Hepatocyte (in vitro differentiated cells): Measurements from ENCODE around the gene ALK. TPM values are rescaled to one million over a fixed set of nuclear protein-coding genes. Genes with fewer than 3 reads are reported as not detected.

Experiments used
- DNase-seq: peaks from one replicate; pipeline ENCODE4 v3.0.0-alpha.2; 2016; ENCODE audit warnings: low spot score
- H2AFZ ChIP-seq: fragments of 200-600 bp; sonication (generic); 2 replicates; pipeline ENCODE4 v1.6.0; 2016; ENCODE audit warnings: antibody characterized with exemption, mild to moderate bottlenecking
- H3K27ac ChIP-seq: fragments of 200-600 bp; sonication (generic); 2 replicates; pipeline ENCODE4 v1.5.1; 2016; ENCODE audit warnings: mild to moderate bottlenecking
- H3K27me3 ChIP-seq: fragments of 200-600 bp; sonication (generic); 2 replicates; pipeline ENCODE4 v1.6.1; 2016
- H3K36me3 ChIP-seq: fragments of 200-600 bp; sonication (generic); replicated peaks from 2 replicates; pipeline ENCODE4 v1.5.1; 2016; ENCODE audit warnings: low read depth; ENCODE audit not compliant: insufficient read depth
- H3K4me1 ChIP-seq: fragments of 200-600 bp; sonication (generic); 2 replicates; pipeline ENCODE4 v1.5.1; 2016; ENCODE audit warnings: mild to moderate bottlenecking, moderate library complexity; ENCODE audit not compliant: insufficient read depth
- H3K4me2 ChIP-seq: fragments of 200-600 bp; sonication (generic); 2 replicates; pipeline ENCODE4 v1.6.0; 2016
- H3K4me3 ChIP-seq: fragments of 200-600 bp; sonication (generic); 2 replicates; pipeline ENCODE4 v1.5.1; 2016; ENCODE audit warnings: mild to moderate bottlenecking
- H3K79me2 ChIP-seq: fragments of 200-600 bp; sonication (generic); 2 replicates; pipeline ENCODE4 v1.6.0; 2017; ENCODE audit warnings: mild to moderate bottlenecking
- H3K9me2 ChIP-seq: fragments of 200-600 bp; sonication (generic); replicated peaks from 2 replicates; pipeline ENCODE4 v1.6.0; 2017; ENCODE audit warnings: mild to moderate bottlenecking; ENCODE audit not compliant: insufficient read depth
- H3K9me3 ChIP-seq: fragments of 200-600 bp; sonication (generic); 2 replicates; pipeline ENCODE4 v1.5.1; 2016; ENCODE audit warnings: low read depth, mild to moderate bottlenecking
- H4K20me1 ChIP-seq: fragments of 200-600 bp; sonication (generic); 2 replicates; pipeline ENCODE4 v1.6.0; 2016; ENCODE audit warnings: mild to moderate bottlenecking; ENCODE audit not compliant: insufficient read depth, poor library complexity, severe bottlenecking
- EZH2 ChIP-seq: fragments of 200-600 bp; sonication (generic); IDR thresholded peaks from 2 replicates; pipeline ENCODE4 v1.6.1; 2016; ENCODE audit warnings: antibody characterized with exemption, mild to moderate bottlenecking, borderline replicate concordance
- EZH2phosphoT487 ChIP-seq: fragments of 200-600 bp; sonication (generic); IDR thresholded peaks from one replicate; pipeline ENCODE4 v1.6.1; 2018; ENCODE audit warnings: antibody characterized with exemption, mild to moderate bottlenecking, low read depth, moderate library complexity; ENCODE audit not compliant: unreplicated experiment, severe bottlenecking
- WGBS: methylation state at CpG from one replicate; pipeline ENCODE4 v1.1.6; 2016; ENCODE audit warnings: low lambda C conversion rate; ENCODE audit errors: missing lambda C conversion rate; 5-methylcytosine and 5-hydroxymethylcytosine counted together
- polyA plus RNA-seq: library from polyadenylated mRNA; unstranded; fragments of >200 nt; fragmentation: Nextera tagmentation; extraction: Ambion mirVana; gene quantifications from 2 replicates; pipeline ENCODE4 v1.2.1, GENCODE V29; 2016
- total RNA-seq: library from RNA; depleted of rRNA; stranded (reverse); fragments of >200 nt; gene quantifications from 2 replicates; pipeline ENCODE4 v1.2.3, GENCODE V29; 2014
- TF ChIP-seq, protein P1 (sequence below): fragments of 200-600 bp; sonication (generic); IDR thresholded peaks from 2 replicates; pipeline ENCODE4 v1.5.1; 2016; ENCODE audit warnings: antibody characterized with exemption, mild to moderate bottlenecking; ENCODE audit not compliant: poor library complexity

Gene ALK
- total and polyA plus RNA-seq, 2 experiments from 2014 or later: 0.16 to 0.27 TPM

DNA sequence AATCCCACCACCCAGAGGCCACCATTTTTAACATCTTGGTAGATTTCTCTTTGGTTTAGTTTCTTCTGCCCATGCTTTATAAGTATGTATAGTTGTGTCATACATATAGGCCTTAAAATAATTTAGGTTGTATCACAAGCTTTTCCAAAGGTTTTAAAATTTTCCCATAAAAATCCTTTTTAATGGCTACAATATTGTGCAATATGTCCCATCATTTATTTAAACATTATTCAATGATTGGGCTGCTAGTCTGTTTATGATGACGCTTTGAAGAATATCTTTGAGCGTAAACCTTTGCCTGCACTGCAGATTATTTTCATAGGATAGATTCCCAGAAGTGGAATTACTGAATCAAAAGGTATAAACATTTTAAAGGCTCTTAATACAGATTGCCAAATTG is 588.8 kb downstream of the ALK start:
- H3K9me2 ChIP-seq: no peaks in the 10 kb centered on the region
- no peak for DNase-seq
- 80% methylated on average over 2 of the region's 2 CpGs for WGBS
- no peak overlapping the region for H3K4me2 ChIP-seq
- no peak overlapping the region for H3K27ac ChIP-seq
- no peaks in the 10 kb centered on the region for H3K9me3 ChIP-seq
- H3K79me2 ChIP-seq: no peaks in the 10 kb centered on the region
- no peaks in the 10 kb centered on the region for H3K36me3 ChIP-seq
- TF ChIP-seq, protein P1, sequence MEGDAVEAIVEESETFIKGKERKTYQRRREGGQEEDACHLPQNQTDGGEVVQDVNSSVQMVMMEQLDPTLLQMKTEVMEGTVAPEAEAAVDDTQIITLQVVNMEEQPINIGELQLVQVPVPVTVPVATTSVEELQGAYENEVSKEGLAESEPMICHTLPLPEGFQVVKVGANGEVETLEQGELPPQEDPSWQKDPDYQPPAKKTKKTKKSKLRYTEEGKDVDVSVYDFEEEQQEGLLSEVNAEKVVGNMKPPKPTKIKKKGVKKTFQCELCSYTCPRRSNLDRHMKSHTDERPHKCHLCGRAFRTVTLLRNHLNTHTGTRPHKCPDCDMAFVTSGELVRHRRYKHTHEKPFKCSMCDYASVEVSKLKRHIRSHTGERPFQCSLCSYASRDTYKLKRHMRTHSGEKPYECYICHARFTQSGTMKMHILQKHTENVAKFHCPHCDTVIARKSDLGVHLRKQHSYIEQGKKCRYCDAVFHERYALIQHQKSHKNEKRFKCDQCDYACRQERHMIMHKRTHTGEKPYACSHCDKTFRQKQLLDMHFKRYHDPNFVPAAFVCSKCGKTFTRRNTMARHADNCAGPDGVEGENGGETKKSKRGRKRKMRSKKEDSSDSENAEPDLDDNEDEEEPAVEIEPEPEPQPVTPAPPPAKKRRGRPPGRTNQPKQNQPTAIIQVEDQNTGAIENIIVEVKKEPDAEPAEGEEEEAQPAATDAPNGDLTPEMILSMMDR: no peak
- TF ChIP-seq EZH2 (no peak), EZH2phosphoT487 (no peak)
- no peaks in the 10 kb centered on the region for H3K27me3 ChIP-seq
- H3K4me3 ChIP-seq: no peak overlapping the region
- no peaks in the 10 kb centered on the region for H4K20me1 ChIP-seq
- H2AFZ ChIP-seq: no peak overlapping the region
- H3K4me1 ChIP-seq: no peaks in the 10 kb centered on the region

DNA sequence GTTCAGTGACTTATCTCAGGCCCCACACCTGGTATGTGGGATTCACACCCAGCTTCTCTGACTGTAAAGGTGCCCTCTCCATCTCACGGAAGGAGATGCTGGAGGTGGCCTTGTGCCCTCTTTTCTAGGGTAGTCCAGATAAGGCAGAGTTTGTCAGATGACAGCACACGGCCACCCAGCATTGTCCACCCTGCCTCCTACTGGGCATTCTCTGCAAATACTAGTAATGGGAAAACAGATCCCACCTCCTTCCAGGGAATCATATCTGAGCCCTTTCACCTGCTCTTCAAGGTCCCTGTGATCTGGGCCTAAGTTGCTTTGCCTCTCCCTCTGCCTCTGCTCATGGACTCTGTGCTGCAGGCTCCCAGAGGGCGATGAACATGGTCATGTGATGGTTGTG is 591.5 kb downstream of the ALK start:
- Histone ChIP-seq H3K4me3 (no peak overlapping the region), H3K9me3 (no peaks in the 10 kb centered on the region), H2AFZ (no peak overlapping the region), H3K4me2 (no peak overlapping the region), H3K4me1 (no peaks in the 10 kb centered on the region), H3K27me3 (no peaks in the 10 kb centered on the region), H3K79me2 (no peaks in the 10 kb centered on the region), H3K36me3 (no peaks in the 10 kb centered on the region), H3K9me2 (no peaks in the 10 kb centered on the region), H3K27ac (no peak overlapping the region), H4K20me1 (no peaks in the 10 kb centered on the region)
- no peak for DNase-seq
- TF ChIP-seq EZH2 (no peak), EZH2phosphoT487 (no peak)
- TF ChIP-seq, protein P1: peak; percentile 10
- WGBS: 86% methylated on average over 3 of the region's 3 CpGs

DNA sequence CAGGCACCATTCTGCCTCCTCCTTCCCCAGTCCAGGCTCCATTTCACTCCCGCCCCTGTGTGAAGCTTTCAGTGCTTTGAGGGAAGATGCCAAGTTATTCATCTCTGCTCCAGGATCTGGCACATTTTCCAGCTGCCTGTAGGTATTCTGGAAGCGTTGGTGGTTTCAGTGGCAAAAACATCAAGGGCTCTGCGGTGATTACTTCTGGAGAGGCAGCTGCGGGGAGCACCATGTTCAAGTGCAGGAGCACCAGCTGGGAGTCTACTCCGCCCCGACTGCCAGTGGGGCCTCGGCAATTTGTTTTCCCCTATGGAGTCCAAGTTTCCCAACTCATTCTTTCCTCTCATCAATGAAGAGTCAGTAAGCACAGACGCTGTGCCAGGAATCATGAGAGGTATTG is 594.5 kb downstream of the ALK start:
- TF ChIP-seq EZH2 (no peak), EZH2phosphoT487 (no peak)
- TF ChIP-seq, protein P1: no peak
- Histone ChIP-seq H3K4me1 (no peaks in the 10 kb centered on the region), H3K9me3 (no peaks in the 10 kb centered on the region), H3K4me2 (no peak overlapping the region), H3K4me3 (no peak overlapping the region), H2AFZ (no peak overlapping the region), H3K79me2 (no peaks in the 10 kb centered on the region), H3K36me3 (no peaks in the 10 kb centered on the region), H3K27me3 (no peaks in the 10 kb centered on the region), H4K20me1 (no peaks in the 10 kb centered on the region), H3K27ac (no peak overlapping the region), H3K9me2 (no peaks in the 10 kb centered on the region)
- WGBS: 88% methylated on average over 8 of the region's 8 CpGs
- no peak for DNase-seq

GRCh38 chr2:29325544-29325943 is 595.8 kb downstream of the ALK start:
- Histone ChIP-seq H3K4me2 (no peak overlapping the region), H2AFZ (no peak overlapping the region), H3K4me1 (no peaks in the 10 kb centered on the region), H3K27ac (no peak overlapping the region), H3K9me3 (peaks cover 6% of the 10 kb centered on the region), H3K27me3 (no peaks in the 10 kb centered on the region), H3K4me3 (no peak overlapping the region), H3K9me2 (no peaks in the 10 kb centered on the region), H3K79me2 (no peaks in the 10 kb centered on the region), H4K20me1 (no peaks in the 10 kb centered on the region), H3K36me3 (no peaks in the 10 kb centered on the region)
- TF ChIP-seq, protein P1: no peak
- TF ChIP-seq EZH2phosphoT487 (no peak), EZH2 (no peak)
- no peak for DNase-seq
- WGBS: 69% methylated on average over 3 of the region's 3 CpGs
